ENCODE data around the gene HIVEP3. TPM values are rescaled to one million over a fixed set of nuclear protein-coding genes. Genes with fewer than 3 reads are reported as not detected.

The HIVEP3 gene
- total RNA-seq, 5 donors from 2014 or later (not counting 1 experiment from before 2014, with no cell fraction given), result 7.0 to 15.3 (median 8.8) TPM

DNA sequence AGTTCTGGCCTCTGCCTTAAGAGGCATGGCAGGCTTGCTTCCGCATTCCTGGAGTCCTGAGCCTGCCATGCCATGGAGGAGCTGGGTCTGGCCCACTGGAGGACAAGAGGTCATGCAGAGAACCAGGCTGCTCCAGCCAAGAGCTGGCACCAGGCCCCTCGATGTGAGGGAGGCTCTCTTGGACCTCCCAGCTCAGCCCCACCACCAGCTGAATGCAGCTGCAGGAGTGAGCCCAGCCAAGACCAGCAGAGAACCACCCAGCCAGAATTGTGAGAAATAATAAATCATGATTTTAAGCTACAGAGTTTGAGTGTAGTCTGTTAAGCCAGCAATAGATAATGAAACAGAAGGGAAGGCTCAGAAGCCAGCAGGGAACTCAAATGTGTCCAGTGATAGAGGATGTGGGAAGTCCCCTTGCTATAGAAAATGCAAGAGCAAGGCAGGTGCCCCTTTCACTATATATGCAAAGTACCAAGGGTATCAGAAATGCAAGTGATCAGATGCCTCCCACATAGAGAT, 118.4 kb downstream of the HIVEP3 start:
- H3K4me3 ChIP-seq (ENCODE audit: control insufficient read depth in 1 of 2, extremely low read depth in 1 of 2, low read length in 1 of 2), result no peak overlapping the region
- H3K36me3 ChIP-seq (ENCODE audit: control insufficient read depth in 2 of 2, extremely low read depth in 1 of 2, insufficient read depth in 1 of 2, low read length in 1 of 2), result no peaks in the 10 kb centered on the region
- H3K36me3 Mint-ChIP-seq, result no peaks in the 10 kb centered on the region
- no peaks in the 10 kb centered on the region for H3K9me3 Mint-ChIP-seq
- H3K27ac ChIP-seq (ENCODE audit: low read length), result peak overlapping the region; percentile 35
- peaks cover 38 to 62% of the 10 kb centered on the region in 2 experiments for H3K4me1 ChIP-seq (ENCODE audit: control insufficient read depth in 1 of 2, extremely low read depth in 1 of 2, insufficient read depth in 2 of 2, low read length in 2 of 2)
- DNase-seq (no peak), ATAC-seq (replicated peaks in 1 of 4) (peak in 1 of 4 experiments; percentile 42)
- ChIA-PET CTCF (interaction anchor here in 1 of 2 donors (0.6 kb wide), 1 partner anchor 49 kb away, joined by 8 read pairs; no protein-coding TSS in a partner anchor), POLR2A (interaction anchor here in 1 of 2 donors (0.6 kb wide), 1 partner anchor 331 kb away, joined by 7 read pairs; no protein-coding TSS in a partner anchor)
- H3K4me1 Mint-ChIP-seq, result peaks cover 58 to 65% (median 58%) of the 10 kb centered on the region in 3 donors
- no peaks in the 10 kb centered on the region for H3K9me3 ChIP-seq
- H3K27me3 Mint-ChIP-seq, result no peaks in the 10 kb centered on the region
- WGBS (ENCODE audit: insufficient coverage), result 43% methylated on average over 2 of the region's 2 CpGs
- H3K4me3 Mint-ChIP-seq, result no peak overlapping the region
- H3K27me3 ChIP-seq (replicated peaks in 1 of 2; ENCODE audit: control insufficient read depth in 2 of 2, extremely low read depth in 1 of 2, insufficient read depth in 2 of 2, low read length in 1 of 2), result no peaks in the 10 kb centered on the region
- peak overlapping the region; percentile 9 to 77 for H3K27ac Mint-ChIP-seq

DNA sequence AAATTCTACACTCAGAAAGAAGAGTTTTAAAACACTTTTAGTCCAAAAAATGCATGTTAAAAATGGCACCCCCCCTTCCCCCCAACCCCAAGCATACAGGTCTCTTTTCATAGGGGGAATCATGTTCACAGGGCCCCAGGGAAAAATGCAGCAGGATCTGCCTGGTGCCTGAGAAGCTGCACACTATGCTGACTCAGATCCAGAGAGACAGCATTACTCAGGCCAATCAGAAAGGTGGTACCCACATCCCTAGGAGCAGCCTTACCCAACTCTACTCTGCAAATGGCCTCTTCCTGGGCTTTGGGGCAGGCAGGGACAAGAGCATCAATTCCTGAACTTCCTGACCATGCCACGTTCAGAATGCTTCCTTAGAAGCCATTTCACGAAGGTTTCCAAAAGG, 119.0 kb downstream of the HIVEP3 start:
- Mint-ChIP-seq H3K27ac (peak overlapping the region; percentile 20 to 77), H3K4me1 (peaks cover 52 to 59% (median 52%) of the 10 kb centered on the region in 3 donors), H3K9me3 (no peaks in the 10 kb centered on the region), H3K4me3 (no peak overlapping the region), H3K27me3 (no peaks in the 10 kb centered on the region), H3K36me3 (no peaks in the 10 kb centered on the region)
- no peak for DNase-seq
- H3K36me3 ChIP-seq (ENCODE audit: control insufficient read depth in 2 of 2, extremely low read depth in 1 of 2, insufficient read depth in 1 of 2, low read length in 1 of 2), result no peaks in the 10 kb centered on the region
- ChIA-PET POLR2A (no interaction called here), CTCF (interaction anchor here in 1 of 2 donors (0.6 kb wide), 1 partner anchor 48 kb away, joined by 8 read pairs; no protein-coding TSS in a partner anchor)
- no peak overlapping the region for H3K4me3 ChIP-seq (ENCODE audit: control insufficient read depth in 1 of 2, extremely low read depth in 1 of 2, low read length in 1 of 2)
- no peaks in the 10 kb centered on the region for H3K27me3 ChIP-seq (replicated peaks in 1 of 2; ENCODE audit: control insufficient read depth in 2 of 2, extremely low read depth in 1 of 2, insufficient read depth in 2 of 2, low read length in 1 of 2)
- H3K9me3 ChIP-seq, result no peaks in the 10 kb centered on the region
- WGBS (ENCODE audit: insufficient coverage), result 50% methylated on average over 2 of the region's 2 CpGs
- ATAC-seq (replicated peaks in 1 of 4), result no peak
- peaks cover 37 to 56% of the 10 kb centered on the region in 2 experiments for H3K4me1 ChIP-seq (ENCODE audit: control insufficient read depth in 1 of 2, extremely low read depth in 1 of 2, insufficient read depth in 2 of 2, low read length in 2 of 2)
- H3K27ac ChIP-seq (ENCODE audit: low read length), result peak overlapping the region; percentile 35

DNA sequence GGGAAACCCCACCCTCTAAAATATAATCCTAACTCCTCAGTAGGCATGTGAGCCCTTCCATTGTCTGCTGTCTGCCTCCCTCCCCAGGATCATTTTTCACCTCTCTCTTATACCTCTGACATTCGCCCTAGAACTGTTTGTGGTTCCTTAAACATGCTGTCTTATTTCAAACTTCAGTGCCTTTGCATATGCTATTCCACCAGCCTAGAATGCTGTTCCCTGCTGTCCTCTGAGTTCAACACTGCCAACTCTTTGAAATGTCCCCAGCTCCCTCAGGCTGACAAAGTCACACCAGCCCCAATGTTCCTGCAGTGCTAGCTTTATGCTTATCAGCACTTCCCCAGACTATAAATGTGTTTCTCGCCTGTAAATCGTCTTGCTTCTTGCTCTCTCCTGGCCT, 119.5 kb downstream of the HIVEP3 start:
- WGBS (ENCODE audit: insufficient coverage), result 76% methylated on average over 3 of the region's 3 CpGs
- POLR2A ChIA-PET, result no interaction called here
- no peaks in the 10 kb centered on the region for H3K27me3 Mint-ChIP-seq
- no peak overlapping the region for H3K4me3 ChIP-seq (ENCODE audit: control insufficient read depth in 1 of 2, extremely low read depth in 1 of 2, low read length in 1 of 2)
- H3K36me3 ChIP-seq (ENCODE audit: control insufficient read depth in 2 of 2, extremely low read depth in 1 of 2, insufficient read depth in 1 of 2, low read length in 1 of 2), result no peaks in the 10 kb centered on the region
- H3K9me3 ChIP-seq, result no peaks in the 10 kb centered on the region
- peaks cover 46 to 54% (median 47%) of the 10 kb centered on the region in 3 donors for H3K4me1 Mint-ChIP-seq
- no peaks in the 10 kb centered on the region for H3K27me3 ChIP-seq (replicated peaks in 1 of 2; ENCODE audit: control insufficient read depth in 2 of 2, extremely low read depth in 1 of 2, insufficient read depth in 2 of 2, low read length in 1 of 2)
- peak overlapping the region; percentile 20 to 77 for H3K27ac Mint-ChIP-seq
- ATAC-seq (replicated peaks in 1 of 4) (no peak), DNase-seq (no peak)
- H3K9me3 Mint-ChIP-seq, result no peaks in the 10 kb centered on the region
- H3K36me3 Mint-ChIP-seq, result no peaks in the 10 kb centered on the region
- no peak overlapping the region for H3K4me3 Mint-ChIP-seq
- CTCF ChIA-PET, result no interaction called here
- H3K4me1 ChIP-seq (ENCODE audit: control insufficient read depth in 1 of 2, extremely low read depth in 1 of 2, insufficient read depth in 2 of 2, low read length in 2 of 2), result peaks cover 31 to 50% of the 10 kb centered on the region in 2 experiments
- no peak overlapping the region for H3K27ac ChIP-seq (ENCODE audit: low read length)

DNA sequence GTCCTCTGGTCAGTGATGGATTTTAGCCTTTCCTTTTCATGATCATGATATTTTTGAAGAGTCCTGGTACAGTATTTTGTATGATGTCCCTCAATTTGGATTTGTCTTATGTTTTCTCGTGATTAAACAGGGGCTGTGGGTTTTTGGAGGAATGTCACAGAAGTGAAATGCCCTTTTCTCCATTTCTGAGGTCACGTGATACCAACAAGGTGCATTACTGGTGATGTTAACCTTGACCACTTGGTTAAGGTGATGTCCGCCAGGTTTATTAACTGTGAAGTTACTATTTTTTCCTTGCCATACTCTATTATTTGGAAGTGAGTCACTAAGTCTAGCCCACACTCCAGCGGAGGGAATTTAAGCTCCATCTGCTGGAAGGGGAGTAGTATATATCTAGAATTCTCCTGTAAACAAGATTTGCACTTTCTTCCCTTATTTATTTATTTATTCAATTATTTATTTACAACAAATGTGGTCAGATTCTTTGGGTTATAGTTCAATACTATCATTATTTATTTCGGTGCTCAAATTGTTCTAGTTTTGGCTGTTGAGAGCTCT, 123.4 kb downstream of the HIVEP3 start:
- DNase-seq, result no peak
- H3K27ac ChIP-seq (ENCODE audit: low read length), result no peak overlapping the region
- ChIA-PET CTCF (no interaction called here), POLR2A (interaction anchor here in 1 of 2 donors (1.0 kb wide), 1 partner anchor 7 kb away, joined by 3 read pairs; no protein-coding TSS in a partner anchor)
- H3K4me3 Mint-ChIP-seq, result no peak overlapping the region
- H3K36me3 Mint-ChIP-seq, result no peaks in the 10 kb centered on the region
- peaks cover 17 to 40% of the 10 kb centered on the region in 2 experiments for H3K4me1 ChIP-seq (ENCODE audit: control insufficient read depth in 1 of 2, extremely low read depth in 1 of 2, insufficient read depth in 2 of 2, low read length in 2 of 2)
- H3K9me3 ChIP-seq, result no peaks in the 10 kb centered on the region
- H3K27me3 ChIP-seq (replicated peaks in 1 of 2; ENCODE audit: control insufficient read depth in 2 of 2, extremely low read depth in 1 of 2, insufficient read depth in 2 of 2, low read length in 1 of 2), result no peaks in the 10 kb centered on the region
- no CpG with 5 or more reads among the region's 5 CpGs for WGBS (ENCODE audit: insufficient coverage)
- H3K9me3 Mint-ChIP-seq, result no peaks in the 10 kb centered on the region
- peaks cover 0 to 1% of the 10 kb centered on the region in 2 donors for H3K27me3 Mint-ChIP-seq
- H3K4me3 ChIP-seq (ENCODE audit: control insufficient read depth in 1 of 2, extremely low read depth in 1 of 2, low read length in 1 of 2), result no peak overlapping the region
- no peaks in the 10 kb centered on the region for H3K36me3 ChIP-seq (ENCODE audit: control insufficient read depth in 2 of 2, extremely low read depth in 1 of 2, insufficient read depth in 1 of 2, low read length in 1 of 2)
- no peak overlapping the region for H3K27ac Mint-ChIP-seq
- ATAC-seq (replicated peaks in 1 of 4), result no peak
- peaks cover 36 to 46% (median 45%) of the 10 kb centered on the region in 3 donors for H3K4me1 Mint-ChIP-seq

DNA sequence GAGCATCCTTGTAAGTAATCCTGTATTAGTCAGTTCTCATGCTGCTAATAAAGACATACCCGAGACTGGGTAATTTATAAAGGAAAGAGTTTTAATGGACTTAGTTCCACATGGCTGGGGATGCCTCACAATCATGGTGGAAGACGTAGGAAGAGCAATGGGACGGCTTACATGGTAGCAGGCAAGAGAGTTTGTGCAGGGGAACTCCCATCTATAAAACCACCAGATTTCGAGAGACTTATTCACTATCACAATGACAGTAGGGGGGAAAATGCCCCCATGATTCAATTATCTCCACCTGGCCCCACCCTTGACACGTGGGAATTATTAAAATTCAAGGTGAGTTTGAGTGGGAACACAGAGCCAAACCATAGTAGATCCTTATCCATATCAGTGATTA, 124.7 kb downstream of the HIVEP3 start:
- H3K36me3 ChIP-seq (ENCODE audit: control insufficient read depth in 2 of 2, extremely low read depth in 1 of 2, insufficient read depth in 1 of 2, low read length in 1 of 2), result no peaks in the 10 kb centered on the region

DNA sequence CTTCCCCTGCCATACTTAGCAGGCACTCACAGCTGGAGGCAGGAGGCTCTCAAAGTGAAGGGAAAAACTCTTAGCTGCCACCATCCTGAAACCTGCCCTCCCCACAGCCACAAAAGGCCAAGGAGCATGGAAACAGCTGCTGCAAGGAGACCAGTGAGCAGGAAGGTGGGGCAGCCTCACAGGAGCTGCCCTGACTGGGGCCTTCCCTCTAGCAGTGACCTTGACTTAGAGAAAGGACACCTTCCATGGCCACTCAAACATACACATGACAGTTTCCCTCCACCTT, 126.3 kb downstream of the HIVEP3 start:
- no peaks in the 10 kb centered on the region for H3K9me3 Mint-ChIP-seq
- ChIA-PET POLR2A (no interaction called here), CTCF (no interaction called here)
- H3K4me1 Mint-ChIP-seq, result peaks cover 35 to 39% (median 38%) of the 10 kb centered on the region in 3 donors
- no peaks in the 10 kb centered on the region for H3K27me3 ChIP-seq (replicated peaks in 1 of 2; ENCODE audit: control insufficient read depth in 2 of 2, extremely low read depth in 1 of 2, insufficient read depth in 2 of 2, low read length in 1 of 2)
- peak overlapping the region in 1 of 3 donors; percentile 57 for H3K4me3 Mint-ChIP-seq
- no peak overlapping the region for H3K4me3 ChIP-seq (ENCODE audit: control insufficient read depth in 1 of 2, extremely low read depth in 1 of 2, low read length in 1 of 2)
- H3K4me1 ChIP-seq (ENCODE audit: control insufficient read depth in 1 of 2, extremely low read depth in 1 of 2, insufficient read depth in 2 of 2, low read length in 2 of 2), result peaks cover 14 to 33% of the 10 kb centered on the region in 2 experiments
- H3K27ac ChIP-seq (ENCODE audit: low read length), result peak overlapping the region; percentile 7
- no peaks in the 10 kb centered on the region for H3K36me3 ChIP-seq (ENCODE audit: control insufficient read depth in 2 of 2, extremely low read depth in 1 of 2, insufficient read depth in 1 of 2, low read length in 1 of 2)
- H3K9me3 ChIP-seq, result no peaks in the 10 kb centered on the region
- peak overlapping the region; percentile 70 to 74 for H3K27ac Mint-ChIP-seq
- H3K27me3 Mint-ChIP-seq, result peaks cover 0 to 1% of the 10 kb centered on the region in 2 donors
- ATAC-seq (replicated peaks in 1 of 4) (peak in 1 of 4 experiments; percentile 35), DNase-seq (no peak)
- peaks cover 5% of the 10 kb centered on the region for H3K36me3 Mint-ChIP-seq

More for the DNA sequence above, 124.7 kb downstream of the HIVEP3 start:
- H3K4me1 Mint-ChIP-seq, result peaks cover 34 to 41% (median 39%) of the 10 kb centered on the region in 3 donors
- WGBS (ENCODE audit: insufficient coverage), result no CpG with 5 or more reads among the region's 5 CpGs
- Histone ChIP-seq H3K4me3 (ENCODE audit: control insufficient read depth in 1 of 2, extremely low read depth in 1 of 2, low read length in 1 of 2) (no peak overlapping the region), H3K4me1 (ENCODE audit: control insufficient read depth in 1 of 2, extremely low read depth in 1 of 2, insufficient read depth in 2 of 2, low read length in 2 of 2) (peaks cover 14 to 33% of the 10 kb centered on the region in 2 experiments), H3K27ac (ENCODE audit: low read length) (no peak overlapping the region), H3K27me3 (replicated peaks in 1 of 2; ENCODE audit: control insufficient read depth in 2 of 2, extremely low read depth in 1 of 2, insufficient read depth in 2 of 2, low read length in 1 of 2) (no peaks in the 10 kb centered on the region), H3K9me3 (no peaks in the 10 kb centered on the region)
- peak overlapping the region in 1 of 2 donors; percentile 46 for H3K27ac Mint-ChIP-seq
- peaks cover under 1% of the 10 kb centered on the region for H3K36me3 Mint-ChIP-seq
- H3K9me3 Mint-ChIP-seq, result no peaks in the 10 kb centered on the region
- DNase-seq (no peak), ATAC-seq (replicated peaks in 1 of 4) (no peak)
- ChIA-PET CTCF (no interaction called here), POLR2A (no interaction called here)
- peaks cover 0 to 1% of the 10 kb centered on the region in 2 donors for H3K27me3 Mint-ChIP-seq
- no peak overlapping the region for H3K4me3 Mint-ChIP-seq

Data from T-cell (primary cell).